GM11168 (cell line): ENCODE data around the gene KCNJ6.

Experiments
- in situ Hi-C: fragments of 300-500 bp; cut with MboI; formaldehyde crosslinking; loops from one replicate; pipeline ENCODE4 v1.12.0; 2022; ENCODE audit warnings: low sequenced_read_pairs; ENCODE audit not compliant: unreplicated experiment

Gene KCNJ6

DNA sequence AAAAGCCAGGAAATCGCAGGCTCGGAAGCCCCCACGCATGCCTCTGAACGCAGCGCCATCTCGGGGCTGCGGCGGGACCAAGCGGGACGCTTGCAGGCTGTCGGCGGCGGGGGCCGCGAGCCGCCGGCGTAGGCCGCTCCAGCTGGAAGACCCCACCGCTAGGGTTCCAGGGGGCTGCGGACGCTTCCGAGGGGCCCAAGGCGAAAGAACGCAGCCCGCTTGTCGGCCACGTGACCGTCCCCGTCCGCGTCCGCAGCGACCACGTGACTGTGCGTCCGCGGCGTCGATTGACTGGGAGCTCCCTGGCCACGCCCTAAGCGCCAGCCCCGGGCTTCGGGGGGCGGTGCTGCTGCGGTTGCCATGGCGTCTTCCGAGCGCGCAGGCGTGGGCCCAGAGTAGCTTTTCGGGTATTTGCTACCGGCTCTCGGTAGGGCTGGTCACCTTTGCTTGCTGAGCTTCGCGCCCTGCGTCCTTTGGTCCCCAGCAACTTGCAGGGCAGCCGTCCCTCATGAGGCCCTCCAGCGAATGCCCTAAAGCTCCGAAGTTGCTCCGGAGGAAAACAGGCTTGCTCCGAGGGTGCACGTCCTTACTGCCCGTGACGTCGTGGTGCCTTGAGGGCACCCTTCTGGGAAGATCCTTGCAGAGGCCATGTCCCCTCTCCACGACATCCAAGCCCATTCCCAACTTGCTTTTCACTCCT lies 352.5 kb downstream of the KCNJ6 start:
- in situ Hi-C loops, result no loop called here

DNA sequence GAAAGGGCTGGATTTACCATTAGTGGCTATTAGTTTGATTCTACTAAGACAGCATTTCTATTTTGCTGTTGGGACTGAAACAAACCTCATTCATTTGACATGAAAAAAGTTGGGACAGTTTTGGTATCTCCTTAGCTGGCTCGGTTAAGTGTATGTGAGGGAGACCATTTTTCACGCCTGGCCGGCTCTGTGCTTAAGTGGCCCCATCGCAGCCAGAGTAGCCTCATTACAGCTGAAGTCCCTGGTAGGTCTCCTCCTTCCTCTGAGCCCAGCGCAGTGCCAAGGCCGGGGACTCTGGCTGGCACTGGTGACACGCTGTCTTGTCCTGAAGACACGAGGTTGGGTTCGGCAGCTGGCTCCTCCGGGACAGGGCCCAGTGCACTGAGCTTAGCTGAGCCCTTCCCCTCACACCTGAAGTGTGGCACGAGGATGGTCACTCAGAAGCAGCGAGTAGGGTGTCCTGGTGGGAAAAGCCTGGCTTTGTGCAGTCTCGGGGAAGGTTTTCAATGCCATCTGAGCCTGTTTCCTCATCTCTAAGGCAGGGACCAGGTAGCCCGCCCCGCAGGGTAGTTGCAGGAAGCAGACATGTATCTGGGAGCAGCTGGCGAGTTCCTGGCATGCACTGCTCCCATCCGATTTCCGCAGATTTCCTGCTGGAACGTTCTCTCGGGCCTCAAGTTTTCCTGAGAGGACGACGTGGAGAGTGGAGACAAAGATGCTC lies 353.2 kb downstream of the KCNJ6 start:
- in situ Hi-C loops, result no loop called here

DNA sequence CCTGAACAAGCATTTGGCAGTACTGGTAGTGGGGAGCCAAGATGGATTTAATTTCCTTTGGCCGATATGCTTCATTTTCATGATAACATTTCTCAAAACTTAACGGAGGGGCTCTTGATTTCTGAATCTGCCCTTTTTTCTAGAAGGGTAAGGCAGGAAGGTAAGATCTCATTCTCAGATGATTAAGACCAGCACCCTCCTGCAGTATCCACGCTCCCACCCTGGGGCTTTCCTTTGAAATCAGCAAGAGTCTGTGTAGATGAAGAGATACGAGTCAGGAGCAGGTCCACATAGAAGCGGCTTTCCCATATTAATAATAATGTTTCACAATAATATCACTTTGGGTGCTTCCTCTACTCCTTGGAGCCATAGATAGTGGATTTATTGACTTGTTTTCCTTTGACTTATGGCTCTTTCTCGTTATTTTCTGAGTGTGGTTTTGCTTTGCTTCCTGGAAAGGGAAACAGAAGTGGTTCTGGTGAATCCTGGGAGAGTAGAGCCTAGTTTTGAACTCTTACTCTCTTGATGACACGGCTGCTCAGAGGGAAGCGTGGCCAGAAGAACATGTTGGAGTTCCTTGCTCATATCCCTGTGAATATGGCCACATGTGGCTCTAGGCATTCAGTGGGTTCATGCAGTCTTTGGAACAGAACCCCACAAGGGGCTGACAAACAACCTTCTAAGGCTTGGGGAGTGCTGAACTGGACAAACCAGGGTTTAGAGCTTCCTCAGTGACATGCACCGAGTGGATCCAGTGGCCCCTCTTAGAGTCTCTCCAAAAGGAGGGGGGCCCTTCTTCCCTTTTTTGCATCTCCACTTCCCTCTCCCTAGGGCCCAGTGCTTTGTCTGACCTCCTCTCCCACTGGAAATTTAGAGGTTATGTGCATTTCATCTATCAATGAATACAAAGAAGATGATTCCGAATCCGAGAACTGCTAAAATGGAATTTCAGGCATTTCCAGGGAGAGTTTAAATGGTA lies 354.0 kb downstream of the KCNJ6 start:
- in situ Hi-C loops, result no loop called here

DNA sequence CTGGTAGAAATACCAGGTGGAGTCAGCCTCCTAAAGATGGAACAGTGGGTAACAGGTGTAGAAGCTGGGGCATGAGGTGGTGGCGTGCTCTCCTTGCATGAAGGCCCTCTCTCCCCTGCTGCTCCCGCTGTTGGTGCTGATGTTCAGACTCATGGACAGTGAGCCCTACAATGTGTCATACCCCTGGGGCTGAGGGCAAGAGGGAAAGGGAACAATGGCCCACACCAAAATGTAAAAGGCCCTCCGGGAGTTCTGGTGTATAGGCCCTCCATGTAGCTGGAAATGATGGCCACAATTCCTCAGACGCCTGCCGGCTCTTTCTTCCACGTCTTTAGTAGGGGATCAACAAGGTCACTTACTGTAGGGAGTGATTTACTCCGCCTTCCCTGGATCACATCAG lies 354.8 kb downstream of the KCNJ6 start:
- in situ Hi-C loops, result no loop called here

DNA sequence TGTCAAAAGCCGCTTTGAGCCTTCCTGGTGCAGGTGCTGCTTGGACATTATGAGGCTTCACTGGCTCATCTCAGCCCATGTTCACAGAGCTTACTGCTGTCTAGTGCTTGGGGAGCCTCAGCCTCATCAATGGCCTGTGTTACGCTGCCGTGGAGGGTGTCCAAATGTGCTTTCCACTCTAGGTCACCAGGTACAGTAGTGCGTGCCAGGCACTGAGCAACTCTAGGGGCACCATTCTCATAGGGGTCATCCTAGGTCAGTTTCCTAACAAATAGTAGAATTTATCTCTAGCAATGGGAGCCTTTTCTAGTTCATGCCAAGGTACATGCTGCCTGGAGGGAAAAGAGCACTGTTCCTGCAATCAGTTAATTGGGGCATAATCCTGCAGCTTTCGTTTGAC lies 355.9 kb downstream of the KCNJ6 start:
- in situ Hi-C loops, result no loop called here

DNA sequence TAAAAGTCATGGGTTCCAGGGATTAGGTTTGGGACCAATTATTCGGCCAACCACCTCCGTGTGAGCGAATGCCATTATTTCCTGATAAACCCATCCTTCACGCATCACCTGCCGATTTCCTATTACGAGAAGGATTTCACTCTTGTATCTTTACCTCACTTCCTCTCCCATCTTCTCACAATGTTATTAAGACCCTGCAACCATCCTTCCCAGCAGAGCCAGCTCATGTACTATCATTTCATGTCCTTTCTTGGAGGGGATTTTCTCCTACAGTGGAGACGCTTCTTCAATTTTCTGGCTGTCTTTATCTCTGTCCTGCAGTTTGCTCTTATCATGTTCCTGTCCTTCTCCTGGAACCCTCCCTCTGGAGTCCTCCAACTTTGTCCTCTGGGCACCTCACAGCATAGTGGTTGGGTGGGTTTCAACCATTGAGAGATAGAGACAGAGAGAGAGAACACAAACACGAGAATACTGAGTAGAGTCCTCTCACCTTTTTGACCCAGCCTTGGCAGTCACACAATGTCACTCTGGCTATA lies 357.5 kb downstream of the KCNJ6 start:
- in situ Hi-C loops, result no loop called here
